Panc1 (cell line): ENCODE results near the gene NHS. TPM values are rescaled to one million over a fixed set of nuclear protein-coding genes. Genes with fewer than 3 reads are reported as not detected.

Source experiments
- ATAC-seq: fragments of 200-7000 bp; cut with Tn5 transposase; 2 replicates; pipeline ENCODE4 v1.9.1; 2020; ENCODE audit warnings: mild to moderate bottlenecking, moderate library complexity
- BruUV-seq: library from RNA; stranded (reverse); fragments of 400-500 nt; replicated peaks from 2 replicates; lab custom pipeline; 2021; lab: Mats Ljungman, UMichigan
- CTCF ChIA-PET: fragments of 300-600 bp; sonication (Branson Sonifier 250); formaldehyde crosslinking; loops from one replicate; lab custom pipeline; 2022; ENCODE audit warnings: antibody characterized with exemption; lab: Charles Lee
- POLR2A ChIA-PET: fragments of 300-600 bp; sonication (Branson Sonifier 250); formaldehyde crosslinking; loops from one replicate; lab custom pipeline; 2022; ENCODE audit warnings: antibody characterized with exemption; lab: Charles Lee
- DNase-seq: peaks from one replicate; pipeline ENCODE4 v3.0.0-alpha.2; 2010; ENCODE audit warnings: low read depth, low spot score
- H3K27ac ChIP-seq: 2 replicates; pipeline ENCODE4 v1.5.1; 2011; ENCODE audit warnings: mild to moderate bottlenecking, low read length, inconsistent platforms
- H3K27me3 ChIP-seq: fragments of 200-500 bp; sonication (Bioruptor generic); 2 replicates; pipeline ENCODE4 v1.6.0; 2014; ENCODE audit warnings: low read length, inconsistent platforms; ENCODE audit not compliant: control insufficient read depth, insufficient read depth
- H3K36me3 ChIP-seq: fragments of 200-500 bp; sonication (Bioruptor generic); 2 replicates; pipeline ENCODE4 v1.5.1; 2014; ENCODE audit warnings: inconsistent platforms, mild to moderate bottlenecking, low read length, moderate library complexity; ENCODE audit not compliant: control insufficient read depth, insufficient read depth
- H3K4me1 ChIP-seq: 2 replicates; pipeline ENCODE4 v1.5.1; 2011; ENCODE audit warnings: inconsistent platforms, mild to moderate bottlenecking, low read length, moderate library complexity; ENCODE audit not compliant: control insufficient read depth, insufficient read depth
- H3K4me3 ChIP-seq, 2 experiments: 2 replicates each; pipeline ENCODE4 v1.5.1; 2011 to 2012; ENCODE audit warnings: low read depth in 2 of 2, low read length in 2 of 2, mild to moderate bottlenecking in 2 of 2, inconsistent platforms in 1 of 2, moderate library complexity in 1 of 2
- H3K9me3 ChIP-seq: fragments of 200-500 bp; sonication (Bioruptor generic); 2 replicates; pipeline ENCODE4 v1.5.1; 2014; ENCODE audit warnings: low read depth, mild to moderate bottlenecking, inconsistent platforms, low read length, moderate library complexity; ENCODE audit not compliant: control insufficient read depth, insufficient read depth
- CTCF ChIP-seq: fragments of 450-650 bp; IDR thresholded peaks from 2 replicates; pipeline ENCODE4 v1.5.1; 2017; ENCODE audit warnings: mild to moderate bottlenecking
- POLR2AphosphoS5 ChIP-seq: IDR thresholded peaks from 2 replicates; pipeline ENCODE4 v1.6.1; 2012; ENCODE audit warnings: mild to moderate bottlenecking, low read depth, low read length, moderate library complexity
- REST ChIP-seq, 2 experiments: IDR thresholded peaks; 2 replicates each; pipeline ENCODE4 v1.6.1; 2011 to 2012; ENCODE audit warnings: low read depth in 2 of 2, control low read depth in 1 of 2, low read length in 1 of 2, mild to moderate bottlenecking in 1 of 2, moderate library complexity in 1 of 2; ENCODE audit not compliant: insufficient read depth in 1 of 2
- SIN3A ChIP-seq: IDR thresholded peaks from 2 replicates; pipeline ENCODE4 v1.6.1; 2012; ENCODE audit warnings: low read depth, mild to moderate bottlenecking, low read length, moderate library complexity, borderline replicate concordance; ENCODE audit not compliant: insufficient read depth
- TCF7L2 ChIP-seq: IDR thresholded peaks from 2 replicates; pipeline ENCODE4 v1.6.1; 2011; ENCODE audit warnings: mild to moderate bottlenecking, low read depth, low read length, inconsistent platforms
- in situ Hi-C: cut with HindIII; loops from 2 replicates; pipeline ENCODE4 v1.10.0; 2016; ENCODE audit warnings: low sequenced_read_pairs, low pct_unique_long_range_greater_than_20kb
- intact Hi-C: fragments of 100-400 bp; cut with micrococcal nuclease; formaldehyde crosslinking; loops from one replicate; pipeline ENCODE4 v1.10.0; 2022; ENCODE audit not compliant: unreplicated experiment
- total RNA-seq: library from RNA; stranded (reverse); gene quantifications from one replicate; pipeline ENCODE4 v1.2.1, GENCODE V29; 2021; ENCODE audit not compliant: unreplicated experiment

Gene NHS
- total RNA-seq, 1 experiment from 2014 or later, result 0.80 TPM

DNA sequence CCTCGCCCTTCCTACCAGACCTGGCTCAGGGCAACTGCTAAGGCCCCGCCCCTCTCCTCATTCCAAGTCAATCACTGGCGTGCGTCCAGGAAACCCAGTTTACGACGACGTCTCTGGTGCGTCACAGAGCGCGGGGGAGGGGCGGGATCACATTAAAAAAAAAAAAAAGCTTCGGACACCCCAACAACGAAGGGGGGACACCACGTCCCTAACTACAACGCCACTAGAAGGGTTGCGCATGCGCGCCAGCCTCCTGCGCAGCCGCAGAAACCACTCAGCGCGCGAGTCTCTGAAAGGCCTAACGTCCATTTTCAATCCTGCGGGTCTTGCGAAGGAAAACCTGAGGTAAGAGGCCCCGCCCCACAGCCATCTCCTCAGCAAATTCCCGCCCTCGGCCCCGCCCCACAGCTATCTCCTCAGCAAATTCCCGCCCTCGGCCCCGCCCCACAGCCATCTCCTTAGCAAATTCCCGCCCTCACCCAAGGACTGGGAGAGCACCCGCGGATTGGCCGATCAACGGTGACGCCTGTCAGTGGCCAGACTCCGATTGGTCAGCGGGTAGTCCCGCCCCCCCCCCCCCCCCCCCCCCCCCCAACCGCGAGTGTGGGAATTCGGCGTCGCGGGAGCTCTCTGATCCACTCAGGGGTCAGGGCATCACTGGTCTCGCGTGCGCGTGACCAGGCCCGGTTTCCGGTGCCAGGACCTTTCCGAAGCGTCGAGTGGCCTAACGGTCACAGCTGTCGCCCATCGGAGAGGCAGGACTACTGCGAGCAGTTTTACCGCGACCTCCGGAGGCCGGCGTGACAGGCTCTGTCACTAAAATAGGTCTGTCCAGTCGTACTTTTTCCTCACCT, 362.1 kb downstream of the NHS start, which contains the start of gene SCML1:
TSS of gene SCML1 (plus strand) at position 638 of the 854 bp plus-strand sequence. CDS start 6,694 bp downstream, outside the sequence.
- Histone ChIP-seq H3K36me3 (no peaks in the 10 kb centered on the region), H3K4me1 (peaks cover 5% of the 10 kb centered on the region), H3K9me3 (no peaks in the 10 kb centered on the region), H3K27ac (peak within 1 kb of the TSS; percentile 63), H3K27me3 (no peaks in the 10 kb centered on the region), H3K4me3 (peak within 1 kb of the TSS; percentile 65 to 76)
- DNase-seq, result peak; percentile 61
- no peak for TF ChIP-seq POLR2AphosphoS5
- no peak for TF ChIP-seq CTCF
- no peak for TF ChIP-seq SIN3A
- TF ChIP-seq TCF7L2, result no peak
- no peak for TF ChIP-seq REST (IDR thresholded peaks at IDR 0.05; ENCODE audit: insufficient read depth in 1 of 2, low read depth in 2 of 2, low read length in 1 of 2)
- ChIA-PET POLR2A (interaction anchor here (0.6 kb wide), 1 partner anchor 905 kb away, joined by 7 read pairs; no protein-coding TSS in a partner anchor), CTCF (no interaction called here)
- ATAC-seq, result peak; percentile 96
- BruUV-seq, result no TSS peak
- intact Hi-C loops, result no loop called here
- in situ Hi-C loops, result no loop called here

DNA sequence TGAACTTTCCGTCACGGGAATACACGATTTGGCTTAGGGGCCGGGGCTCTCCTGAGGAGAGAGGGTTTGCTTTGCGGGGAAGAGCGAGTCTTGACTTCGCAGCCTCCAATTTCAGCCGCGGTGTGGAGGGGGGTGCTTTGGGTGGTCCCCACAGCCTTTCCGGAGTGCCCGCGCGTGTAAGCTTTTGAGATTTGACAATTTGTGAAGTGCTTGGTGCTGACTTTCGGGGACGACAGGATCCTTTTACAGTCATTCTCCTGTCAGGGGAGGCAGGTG, 362.6 kb downstream of the NHS start:
- peak overlapping the region; percentile 65 to 76 for H3K4me3 ChIP-seq
- in situ Hi-C loops, result no loop called here
- no peaks in the 10 kb centered on the region for H3K9me3 ChIP-seq
- CTCF ChIA-PET, result no interaction called here
- H3K27ac ChIP-seq, result peak overlapping the region; percentile 39; the same call in 1 of the 2 replicates
- no peak for TF ChIP-seq POLR2AphosphoS5
- no peak for TF ChIP-seq TCF7L2
- TF ChIP-seq SIN3A, result no peak
- no peak for TF ChIP-seq REST (IDR thresholded peaks at IDR 0.05; ENCODE audit: insufficient read depth in 1 of 2, low read depth in 2 of 2, low read length in 1 of 2)
- TF ChIP-seq CTCF, result no peak
- H3K27me3 ChIP-seq, result no peaks in the 10 kb centered on the region
- DNase-seq (no peak), ATAC-seq (no peak)
- intact Hi-C loops, result no loop called here
- POLR2A ChIA-PET, result no interaction called here
- BruUV-seq, result no TSS peak
- peaks cover 5% of the 10 kb centered on the region for H3K4me1 ChIP-seq
- no peaks in the 10 kb centered on the region for H3K36me3 ChIP-seq
